Panc1 (cell line): Measurements from ENCODE around the gene SLC6A1.

Source experiments
- CTCF ChIP-seq: fragments of 450-650 bp; IDR thresholded peaks from 2 replicates; pipeline ENCODE4 v1.5.1; 2017; ENCODE audit warnings: mild to moderate bottlenecking
- POLR2AphosphoS5 ChIP-seq: IDR thresholded peaks from 2 replicates; pipeline ENCODE4 v1.6.1; 2012; ENCODE audit warnings: mild to moderate bottlenecking, low read depth, low read length, moderate library complexity
- REST ChIP-seq, 2 experiments: IDR thresholded peaks; 2 replicates each; pipeline ENCODE4 v1.6.1; 2011 to 2012; ENCODE audit warnings: low read depth in 2 of 2, control low read depth in 1 of 2, low read length in 1 of 2, mild to moderate bottlenecking in 1 of 2, moderate library complexity in 1 of 2; ENCODE audit not compliant: insufficient read depth in 1 of 2
- SIN3A ChIP-seq: IDR thresholded peaks from 2 replicates; pipeline ENCODE4 v1.6.1; 2012; ENCODE audit warnings: low read depth, mild to moderate bottlenecking, low read length, moderate library complexity, borderline replicate concordance; ENCODE audit not compliant: insufficient read depth
- TCF7L2 ChIP-seq: IDR thresholded peaks from 2 replicates; pipeline ENCODE4 v1.6.1; 2011; ENCODE audit warnings: mild to moderate bottlenecking, low read depth, low read length, inconsistent platforms

GRCh38 chr3:10996345-10997013 is 3.9 kb downstream of the SLC6A1 start:
- TF ChIP-seq SIN3A: no peak
- TF ChIP-seq REST (IDR thresholded peaks at IDR 0.05; ENCODE audit: insufficient read depth in 1 of 2, low read depth in 2 of 2, low read length in 1 of 2): no peak
- no peak for TF ChIP-seq CTCF
- TF ChIP-seq POLR2AphosphoS5: no peak
- no peak for TF ChIP-seq TCF7L2
